Activated gamma-delta T cell treated with anti-CD3 and anti-CD28 coated beads, Interleukin-2, amount 50 U/mL, for 16 hours (primary cell): ENCODE measurements around the gene ZNF280A.
"Not testable (repeated sequence)": the region's sequence is repeated elsewhere in the genome, so short reads cannot be mapped to it uniquely, and the experiment has no call there.

ENCODE experiments used
- DNase-seq: peaks from one replicate; pipeline ENCODE4 v3.0.0-alpha.2; 2020; ENCODE audit warnings: low read depth

The ZNF280A gene

GRCh38 chr22:22468794-22469469 lies 51.1 kb downstream of the ZNF280A start:
- not testable (repeated sequence) for DNase-seq

- no peak for DNase-seq
Measured at GRCh38 chr22:22467112-22467511, 53.0 kb downstream of the ZNF280A start.

- no peak for DNase-seq
Measured at GRCh38 chr22:22465782-22466181, 54.3 kb downstream of the ZNF280A start.

GRCh38 chr22:22465094-22465602 lies 54.9 kb downstream of the ZNF280A start:
- DNase-seq: no peak

- DNase-seq: no peak
Measured at GRCh38 chr22:22464541-22465054, 55.5 kb downstream of the ZNF280A start.

- DNase-seq: peak; percentile 36
Measured at GRCh38 chr22:22463855-22464540, 56.1 kb downstream of the ZNF280A start.
